Right renal cortex interstitium (tissue), 3 donors: ENCODE data around the gene WNT2. TPM values are rescaled to one million over a fixed set of nuclear protein-coding genes. Genes with fewer than 3 reads are reported as not detected.

Experiments used
- polyA plus RNA-seq, 3 donors: library from polyadenylated mRNA; unstranded; fragments of 120-200 nt; gene quantifications; one replicate each; pipeline ENCODE4 v1.2.1, GENCODE V29; 2013; ENCODE audit not compliant: insufficient read length in 3 of 3

Gene WNT2
- polyA plus RNA-seq, 3 donors = 0.55 to 0.61 (median 0.58) TPM

Other genes with a start within 250 kb of the WNT2 start
- gene ASZ1, start 104.4 kb upstream of the WNT2 start, polyA plus RNA-seq = not detected
- gene CFTR, start 157.0 kb upstream of the WNT2 start, polyA plus RNA-seq = 1 to 10 TPM; 3.0 to 4.1 (median 3.1) TPM